Measurements from ENCODE around the gene CYBRD1.

The CYBRD1 gene

DNA sequence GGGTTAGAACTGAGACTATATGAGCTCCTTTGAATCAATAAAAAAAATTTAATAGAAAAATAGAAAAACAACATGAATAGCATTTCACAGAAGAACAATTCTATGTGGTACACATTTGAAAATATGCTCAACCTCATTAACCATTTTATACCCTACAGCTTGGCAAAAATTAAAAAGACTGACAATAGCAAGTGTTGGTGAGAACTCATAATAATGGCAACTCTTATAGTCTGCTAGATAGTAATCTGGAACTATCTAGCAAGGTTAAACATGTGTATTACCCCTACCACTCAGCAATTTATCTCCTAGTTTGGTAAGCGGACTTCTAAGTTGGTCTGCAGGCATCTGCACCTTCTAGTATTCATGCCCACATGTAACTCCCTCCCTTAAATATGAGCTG is 67.8 kb downstream of the CYBRD1 start:
- H2AFZ ChIP-seq (ENCODE audit: insufficient read depth, low read length, poor library complexity): no peak overlapping the region
- H4K8ac ChIP-seq (ENCODE audit: low read depth, low read length): no peak overlapping the region
- H3K4ac ChIP-seq (ENCODE audit: low read depth, low read length): no peak overlapping the region
- no peak overlapping the region for H3K4me3 ChIP-seq (ENCODE audit: low read depth, low read length)
- no peak overlapping the region for H3K27ac ChIP-seq (ENCODE audit: low read depth, low read length)
- H3K4me2 ChIP-seq (ENCODE audit: low read length): no peak overlapping the region
- no peak overlapping the region for H3K9ac ChIP-seq (ENCODE audit: low read length)
- no peak overlapping the region for H2AK5ac ChIP-seq (ENCODE audit: low read length)
- H3K36me3 ChIP-seq (ENCODE audit: control insufficient read depth in 1 of 2, insufficient read depth in 2 of 2, low read length in 2 of 2): no peaks in the 10 kb centered on the region
- H3K79me1 ChIP-seq (ENCODE audit: low read length): no peaks in the 10 kb centered on the region
- no CpG with 5 or more reads among the region's 1 CpG for WGBS (ENCODE audit: extremely low coverage, insufficient coverage, insufficient read length)
- no peak overlapping the region for H4K12ac ChIP-seq (ENCODE audit: low read depth, low read length)
- H3K79me2 ChIP-seq (ENCODE audit: control insufficient read depth, insufficient read depth, low read length, poor library complexity): no peaks in the 10 kb centered on the region
- no peak overlapping the region for H2BK12ac ChIP-seq (ENCODE audit: low read length)
- DNase-seq: no peak
- no peaks in the 10 kb centered on the region for H3K27me3 ChIP-seq (ENCODE audit: insufficient read depth, low read length)
- H2BK5ac ChIP-seq (ENCODE audit: low read depth, low read length, poor library complexity): no peak overlapping the region
- H3K23ac ChIP-seq (ENCODE audit: low read length): no peak overlapping the region
- H3K9me3 ChIP-seq (ENCODE audit: insufficient read depth, low read depth, low read length): no peaks in the 10 kb centered on the region
- no peak overlapping the region for H3K14ac ChIP-seq (ENCODE audit: low read length)
- no peak overlapping the region for H2BK120ac ChIP-seq (ENCODE audit: insufficient read depth, low read length, poor library complexity)
- H4K91ac ChIP-seq (ENCODE audit: low read depth, low read length): no peak overlapping the region
- no peaks in the 10 kb centered on the region for H3K4me1 ChIP-seq (ENCODE audit: control insufficient read depth in 1 of 2, insufficient read depth in 2 of 2, low read length in 2 of 2)
- H3K18ac ChIP-seq (ENCODE audit: low read length): no peak overlapping the region

DNA sequence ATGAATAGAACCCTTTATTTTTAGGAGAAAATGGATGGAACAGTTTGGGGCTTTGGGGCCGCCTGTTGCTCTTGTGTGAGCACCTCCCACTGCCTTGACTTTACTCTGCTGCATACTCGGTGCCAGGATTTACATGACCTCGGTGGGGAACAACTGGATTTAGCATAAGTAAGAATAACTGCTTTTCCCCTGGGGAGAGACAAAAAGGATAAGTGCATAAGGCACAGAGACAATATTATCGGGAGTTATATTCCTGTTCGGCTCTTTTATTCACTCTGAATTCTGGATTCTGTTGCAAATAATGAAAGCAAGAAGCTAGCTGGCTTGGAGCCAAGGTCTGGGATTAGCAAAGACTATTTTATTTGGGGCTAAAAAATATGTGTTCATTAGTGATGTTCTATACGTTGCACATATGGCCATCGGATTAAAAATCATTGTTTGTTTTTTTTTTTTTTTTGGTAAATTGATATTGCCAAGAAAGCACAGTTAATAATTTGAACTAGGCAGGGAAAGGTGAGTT is 69.8 kb downstream of the CYBRD1 start:
- H2AFZ ChIP-seq (ENCODE audit: insufficient read depth, low read length, poor library complexity): no peak overlapping the region
- no peaks in the 10 kb centered on the region for H3K36me3 ChIP-seq (ENCODE audit: control insufficient read depth in 1 of 2, insufficient read depth in 2 of 2, low read length in 2 of 2)
- no peaks in the 10 kb centered on the region for H3K27me3 ChIP-seq (ENCODE audit: insufficient read depth, low read length)
- no peak overlapping the region for H3K23ac ChIP-seq (ENCODE audit: low read length)
- H3K14ac ChIP-seq (ENCODE audit: low read length): no peak overlapping the region
- no peak overlapping the region for H4K91ac ChIP-seq (ENCODE audit: low read depth, low read length)
- no peak overlapping the region for H3K4me3 ChIP-seq (ENCODE audit: low read depth, low read length)
- H3K9ac ChIP-seq (ENCODE audit: low read length): no peak overlapping the region
- no peak overlapping the region for H2BK120ac ChIP-seq (ENCODE audit: insufficient read depth, low read length, poor library complexity)
- no peak overlapping the region for H4K8ac ChIP-seq (ENCODE audit: low read depth, low read length)
- no peak overlapping the region for H3K18ac ChIP-seq (ENCODE audit: low read length)
- WGBS (ENCODE audit: extremely low coverage, insufficient coverage, insufficient read length): no CpG with 5 or more reads among the region's 7 CpGs
- H4K12ac ChIP-seq (ENCODE audit: low read depth, low read length): no peak overlapping the region
- no peak for DNase-seq
- no peak overlapping the region for H2BK12ac ChIP-seq (ENCODE audit: low read length)
- no peak overlapping the region for H2BK5ac ChIP-seq (ENCODE audit: low read depth, low read length, poor library complexity)
- no peak overlapping the region for H2AK5ac ChIP-seq (ENCODE audit: low read length)
- no peak overlapping the region for H3K27ac ChIP-seq (ENCODE audit: low read depth, low read length)
- no peak overlapping the region for H3K4me2 ChIP-seq (ENCODE audit: low read length)
- H3K79me1 ChIP-seq (ENCODE audit: low read length): no peaks in the 10 kb centered on the region
- H3K4me1 ChIP-seq (ENCODE audit: control insufficient read depth in 1 of 2, insufficient read depth in 2 of 2, low read length in 2 of 2): no peaks in the 10 kb centered on the region
- no peaks in the 10 kb centered on the region for H3K79me2 ChIP-seq (ENCODE audit: control insufficient read depth, insufficient read depth, low read length, poor library complexity)
- no peak overlapping the region for H3K4ac ChIP-seq (ENCODE audit: low read depth, low read length)
- H3K9me3 ChIP-seq (ENCODE audit: insufficient read depth, low read depth, low read length): no peaks in the 10 kb centered on the region

DNA sequence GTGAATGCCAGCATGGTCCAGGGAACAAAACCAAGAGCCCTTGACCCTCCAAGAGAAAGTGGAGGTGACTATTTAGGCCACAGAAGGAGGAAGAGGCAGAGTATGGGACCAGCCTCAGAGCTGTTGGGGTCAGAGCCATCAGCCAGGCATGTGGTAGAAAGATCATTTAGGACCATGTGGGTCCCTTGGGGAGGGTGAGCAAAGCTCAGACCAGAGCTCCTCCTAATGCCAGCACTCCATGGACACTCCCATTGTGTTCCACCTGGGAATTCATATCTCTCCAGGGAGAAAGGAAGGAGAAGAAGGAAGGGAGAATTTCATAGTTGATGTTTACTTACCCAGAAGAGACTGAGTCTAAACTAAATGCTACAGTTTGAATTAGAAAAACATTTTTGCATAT is 73.2 kb downstream of the CYBRD1 start:
- no peak overlapping the region for H2BK5ac ChIP-seq (ENCODE audit: low read depth, low read length, poor library complexity)
- no peak overlapping the region for H2AFZ ChIP-seq (ENCODE audit: insufficient read depth, low read length, poor library complexity)
- no peak overlapping the region for H3K9ac ChIP-seq (ENCODE audit: low read length)
- H3K4me2 ChIP-seq (ENCODE audit: low read length): no peak overlapping the region
- no peaks in the 10 kb centered on the region for H3K79me1 ChIP-seq (ENCODE audit: low read length)
- no peaks in the 10 kb centered on the region for H3K9me3 ChIP-seq (ENCODE audit: insufficient read depth, low read depth, low read length)
- H3K27ac ChIP-seq (ENCODE audit: low read depth, low read length): no peak overlapping the region
- H3K4me1 ChIP-seq (ENCODE audit: control insufficient read depth in 1 of 2, insufficient read depth in 2 of 2, low read length in 2 of 2): no peaks in the 10 kb centered on the region
- H4K12ac ChIP-seq (ENCODE audit: low read depth, low read length): no peak overlapping the region
- H3K23ac ChIP-seq (ENCODE audit: low read length): no peak overlapping the region
- no peak overlapping the region for H4K8ac ChIP-seq (ENCODE audit: low read depth, low read length)
- no peaks in the 10 kb centered on the region for H3K36me3 ChIP-seq (ENCODE audit: control insufficient read depth in 1 of 2, insufficient read depth in 2 of 2, low read length in 2 of 2)
- DNase-seq: no peak
- no peak overlapping the region for H3K14ac ChIP-seq (ENCODE audit: low read length)
- H4K91ac ChIP-seq (ENCODE audit: low read depth, low read length): no peak overlapping the region
- H3K27me3 ChIP-seq (ENCODE audit: insufficient read depth, low read length): no peaks in the 10 kb centered on the region
- H3K79me2 ChIP-seq (ENCODE audit: control insufficient read depth, insufficient read depth, low read length, poor library complexity): no peaks in the 10 kb centered on the region
- no peak overlapping the region for H2BK120ac ChIP-seq (ENCODE audit: insufficient read depth, low read length, poor library complexity)
- H2BK12ac ChIP-seq (ENCODE audit: low read length): no peak overlapping the region
- no peak overlapping the region for H3K4me3 ChIP-seq (ENCODE audit: low read depth, low read length)
- no peak overlapping the region for H2AK5ac ChIP-seq (ENCODE audit: low read length)
- no peak overlapping the region for H3K18ac ChIP-seq (ENCODE audit: low read length)
- H3K4ac ChIP-seq (ENCODE audit: low read depth, low read length): no peak overlapping the region

DNA sequence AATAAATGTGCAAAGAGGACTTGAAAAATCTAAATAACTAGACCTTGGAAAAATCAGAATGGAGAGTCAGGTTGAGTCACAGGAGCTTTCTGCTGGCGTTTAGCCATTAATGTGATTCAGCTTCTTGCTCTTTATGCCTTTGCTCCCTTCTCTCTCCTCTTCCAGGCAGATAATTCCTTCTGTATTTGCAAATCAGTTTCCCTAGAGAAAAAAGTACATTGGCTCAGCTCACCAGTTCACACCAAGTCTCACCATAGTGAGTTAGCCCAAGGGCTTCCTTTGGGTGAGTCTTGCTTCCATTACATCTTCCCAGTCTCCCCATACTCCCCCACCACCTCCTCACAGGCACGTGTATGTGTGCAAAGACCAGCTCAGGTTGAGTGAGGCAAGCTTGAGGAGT is 73.6 kb downstream of the CYBRD1 start:
- Histone ChIP-seq H3K4me1 (ENCODE audit: control insufficient read depth in 1 of 2, insufficient read depth in 2 of 2, low read length in 2 of 2) (no peaks in the 10 kb centered on the region), H2BK12ac (ENCODE audit: low read length) (no peak overlapping the region), H4K12ac (ENCODE audit: low read depth, low read length) (no peak overlapping the region), H3K9me3 (ENCODE audit: insufficient read depth, low read depth, low read length) (no peaks in the 10 kb centered on the region), H3K23ac (ENCODE audit: low read length) (no peak overlapping the region), H3K79me2 (ENCODE audit: control insufficient read depth, insufficient read depth, low read length, poor library complexity) (no peaks in the 10 kb centered on the region), H3K4me2 (ENCODE audit: low read length) (no peak overlapping the region), H3K36me3 (ENCODE audit: control insufficient read depth in 1 of 2, insufficient read depth in 2 of 2, low read length in 2 of 2) (no peaks in the 10 kb centered on the region), H3K4me3 (ENCODE audit: low read depth, low read length) (no peak overlapping the region), H3K14ac (ENCODE audit: low read length) (no peak overlapping the region), H4K8ac (ENCODE audit: low read depth, low read length) (no peak overlapping the region), H3K27me3 (ENCODE audit: insufficient read depth, low read length) (no peaks in the 10 kb centered on the region), H4K91ac (ENCODE audit: low read depth, low read length) (no peak overlapping the region), H3K9ac (ENCODE audit: low read length) (no peak overlapping the region), H3K4ac (ENCODE audit: low read depth, low read length) (no peak overlapping the region), H2AFZ (ENCODE audit: insufficient read depth, low read length, poor library complexity) (no peak overlapping the region), H3K79me1 (ENCODE audit: low read length) (no peaks in the 10 kb centered on the region), H3K18ac (ENCODE audit: low read length) (no peak overlapping the region), H2AK5ac (ENCODE audit: low read length) (no peak overlapping the region), H2BK120ac (ENCODE audit: insufficient read depth, low read length, poor library complexity) (no peak overlapping the region), H2BK5ac (ENCODE audit: low read depth, low read length, poor library complexity) (no peak overlapping the region), H3K27ac (ENCODE audit: low read depth, low read length) (no peak overlapping the region)
- WGBS (ENCODE audit: extremely low coverage, insufficient coverage, insufficient read length): no CpG with 5 or more reads among the region's 2 CpGs
- DNase-seq: no peak
